Liver (tissue), 9 donors: ENCODE measurements around the gene GRAP2. TPM values are rescaled to one million over a fixed set of nuclear protein-coding genes. Genes with fewer than 3 reads are reported as not detected.
"Not testable (repeated sequence)": the region's sequence is repeated elsewhere in the genome, so short reads cannot be mapped to it uniquely, and the experiment has no call there.

Experiments
- DNase-seq: peaks from one replicate; pipeline ENCODE4 v3.0.0-alpha.2; 2017; ENCODE audit warnings: low spot score
- H3K27ac ChIP-seq, 2 donors: one replicate each; pipeline ENCODE4 v1.7.0; 2013; ENCODE audit warnings: inconsistent platforms in 2 of 2, low read length in 2 of 2, control low read depth in 1 of 2, low read depth in 1 of 2, mild to moderate bottlenecking in 1 of 2
- H3K27me3 ChIP-seq, 4 donors: one replicate each; pipeline versions ENCODE4 v1.6.1 to v1.7.0; 2013; ENCODE audit warnings: low read length in 3 of 4, inconsistent platforms in 1 of 4, mild to moderate bottlenecking in 1 of 4, moderate library complexity in 1 of 4; ENCODE audit not compliant: control insufficient read depth in 4 of 4, insufficient read depth in 4 of 4
- H3K36me3 ChIP-seq, 4 donors: one replicate each; pipeline versions ENCODE4 v1.6.1 to v1.7.0; 2013; ENCODE audit warnings: low read length in 3 of 4, mild to moderate bottlenecking in 3 of 4, low read depth in 1 of 4, moderate library complexity in 1 of 4; ENCODE audit not compliant: control insufficient read depth in 4 of 4, insufficient read depth in 3 of 4
- H3K4me1 ChIP-seq, 4 donors: one replicate each; pipeline versions ENCODE4 v1.6.1 to v1.7.0; 2013; ENCODE audit warnings: low read length in 3 of 4, mild to moderate bottlenecking in 3 of 4, moderate library complexity in 1 of 4; ENCODE audit not compliant: control insufficient read depth in 4 of 4, insufficient read depth in 4 of 4
- H3K4me3 ChIP-seq, 3 donors: one replicate each; pipeline versions ENCODE4 v1.6.1 to v1.7.0; 2013; ENCODE audit warnings: low read length in 3 of 3, control low read depth in 1 of 3, low read depth in 1 of 3, mild to moderate bottlenecking in 1 of 3
- H3K9ac ChIP-seq, 2 donors: one replicate each; pipeline ENCODE4 v1.7.0; 2013; ENCODE audit warnings: low read length in 2 of 2, mild to moderate bottlenecking in 2 of 2, moderate library complexity in 2 of 2, control low read depth in 1 of 2, low read depth in 1 of 2
- H3K9me3 ChIP-seq, 4 donors: one replicate each; pipeline versions ENCODE4 v1.6.1 to v1.7.0; 2013; ENCODE audit warnings: low read length in 3 of 4; ENCODE audit not compliant: control insufficient read depth in 4 of 4
- EGR1 ChIP-seq, 2 donors: IDR thresholded peaks; 2 replicates each; pipeline ENCODE4 v1.6.1; 2016 to 2018; ENCODE audit warnings: antibody characterized with exemption in 2 of 2, low read depth in 2 of 2
- FOXA2 ChIP-seq: IDR thresholded peaks from 2 replicates; pipeline ENCODE4 v1.6.1; 2016; ENCODE audit warnings: antibody characterized with exemption
- HNF4A ChIP-seq, 2 donors: conservative IDR thresholded peaks; 2 replicates each; pipeline ENCODE4 v1.6.1; 2016; ENCODE audit warnings: antibody characterized with exemption in 2 of 2, mild to moderate bottlenecking in 2 of 2
- HNF4G ChIP-seq: IDR thresholded peaks from 2 replicates; pipeline ENCODE4 v1.6.1; 2016; ENCODE audit warnings: antibody characterized with exemption
- JUND ChIP-seq, 2 donors: IDR thresholded peaks; 2 replicates each; pipeline ENCODE4 v1.6.1; 2016; ENCODE audit warnings: antibody characterized with exemption in 2 of 2
- NR2F2 ChIP-seq: IDR thresholded peaks from 2 replicates; pipeline ENCODE4 v1.6.1; 2016; ENCODE audit warnings: antibody characterized with exemption
- RAD21 ChIP-seq, 2 donors: IDR thresholded peaks; 2 replicates each; pipeline ENCODE4 v1.6.1; 2016; ENCODE audit warnings: antibody characterized with exemption in 2 of 2, mild to moderate bottlenecking in 2 of 2
- SP1 ChIP-seq: IDR thresholded peaks from 2 replicates; pipeline ENCODE4 v1.6.1; 2018; ENCODE audit warnings: antibody characterized with exemption, mild to moderate bottlenecking
- TAF1 ChIP-seq: conservative IDR thresholded peaks from 2 replicates; pipeline ENCODE4 v1.6.1; 2016; ENCODE audit warnings: antibody characterized with exemption, mild to moderate bottlenecking
- YY1 ChIP-seq: IDR thresholded peaks from 2 replicates; pipeline ENCODE4 v1.6.1; 2016; ENCODE audit warnings: antibody characterized with exemption, mild to moderate bottlenecking
- WGBS: extraction: QIAGEN DNeasy Blood & Tissue Kit; methylation state at CpG from one replicate; pipeline ENCODE4 v1.1.7; 2013; 5-methylcytosine and 5-hydroxymethylcytosine counted together
- polyA plus RNA-seq, 2 donors: library from polyadenylated mRNA; stranded (reverse) in 1 of 2; unstranded in 1 of 2; fragments of 200-250 nt in 1 of 2; fragments of >200 nt in 1 of 2; fragmentation: Nextera tagmentation in 1 of 2; extraction: Ambion mirVana in 1 of 2; gene quantifications; one replicate each; pipeline versions ENCODE4 v1.2.1 to v1.2.3, GENCODE V29; 2013 to 2015
- total RNA-seq, 2 donors: library from RNA; depleted of rRNA; stranded (reverse); fragments of >200 nt; gene quantifications; one replicate each; pipeline ENCODE4 v1.2.3, GENCODE V29; 2014
- TF ChIP-seq, protein P1 (sequence below): fragments of 150-350 bp; IDR thresholded peaks from 2 replicates; pipeline ENCODE4 v1.5.1; 2017; ENCODE audit warnings: improper control_type of control experiment, low read depth, low read length; ENCODE audit not compliant: missing input control
- TF ChIP-seq, protein P2 (sequence below): IDR thresholded peaks from 2 replicates; pipeline ENCODE4 v1.6.1; 2016; ENCODE audit warnings: antibody characterized with exemption
- TF ChIP-seq, protein P3 (sequence below): IDR thresholded peaks from 2 replicates; pipeline ENCODE4 v1.6.1; 2016; ENCODE audit warnings: antibody characterized with exemption
- donor health status: healthy.
- donor health status: healthy.
- donor health status: healthy.
- donor health status: healthy.
- donor health status: healthy.

GRAP2 gene
- total and polyA plus RNA-seq, 4 donors: 0.22 to 38.2 (median 0.78) TPM

DNA sequence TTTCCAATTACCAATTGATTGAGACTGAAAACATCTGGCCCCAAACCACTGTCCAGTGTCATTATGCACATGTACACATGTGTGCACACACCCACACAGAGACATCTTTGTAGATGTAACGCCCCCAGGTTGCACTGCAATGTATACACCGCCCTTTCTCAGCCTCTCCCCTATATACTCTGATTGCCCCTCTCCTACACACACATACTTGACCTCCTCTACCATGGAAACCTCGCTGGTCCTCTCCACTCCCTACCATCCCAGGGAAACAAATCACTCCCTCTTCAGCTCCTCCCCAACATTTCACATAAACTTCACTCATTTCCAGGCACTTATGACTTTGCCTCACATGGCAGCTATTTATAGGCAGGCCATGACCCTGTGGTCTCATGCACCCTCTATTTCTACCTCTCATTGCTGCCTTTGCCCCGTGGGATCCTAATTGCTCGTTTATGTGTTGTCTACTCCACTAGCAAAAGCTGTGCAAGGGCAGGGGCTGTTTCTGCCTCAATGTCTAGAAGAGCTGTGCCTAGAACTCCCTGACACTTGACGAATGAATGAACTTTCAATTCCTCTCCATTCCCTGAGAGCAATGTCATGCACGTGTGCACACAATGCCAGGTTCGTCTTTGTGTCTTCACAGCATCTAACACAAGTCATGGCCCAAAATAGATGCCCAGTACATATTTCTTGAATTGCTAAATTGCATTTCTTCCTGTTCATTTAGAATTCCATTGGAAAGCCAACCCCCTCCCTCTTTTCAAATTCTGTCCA lies 49.3 kb downstream of the GRAP2 start:
- Histone ChIP-seq H3K4me3 (no peak overlapping the region), H3K9ac (no peak overlapping the region), H3K36me3 (no peaks in the 10 kb centered on the region), H3K27me3 (no peaks in the 10 kb centered on the region), H3K9me3 (no peaks in the 10 kb centered on the region), H3K4me1 (peaks cover 0 to 4% (median 0%) of the 10 kb centered on the region in 4 donors), H3K27ac (no peak overlapping the region)
- WGBS: 86% methylated on average over 8 of the region's 8 CpGs
- no peak for DNase-seq
- no peak for TF ChIP-seq YY1
- no peak for TF ChIP-seq HNF4G

DNA sequence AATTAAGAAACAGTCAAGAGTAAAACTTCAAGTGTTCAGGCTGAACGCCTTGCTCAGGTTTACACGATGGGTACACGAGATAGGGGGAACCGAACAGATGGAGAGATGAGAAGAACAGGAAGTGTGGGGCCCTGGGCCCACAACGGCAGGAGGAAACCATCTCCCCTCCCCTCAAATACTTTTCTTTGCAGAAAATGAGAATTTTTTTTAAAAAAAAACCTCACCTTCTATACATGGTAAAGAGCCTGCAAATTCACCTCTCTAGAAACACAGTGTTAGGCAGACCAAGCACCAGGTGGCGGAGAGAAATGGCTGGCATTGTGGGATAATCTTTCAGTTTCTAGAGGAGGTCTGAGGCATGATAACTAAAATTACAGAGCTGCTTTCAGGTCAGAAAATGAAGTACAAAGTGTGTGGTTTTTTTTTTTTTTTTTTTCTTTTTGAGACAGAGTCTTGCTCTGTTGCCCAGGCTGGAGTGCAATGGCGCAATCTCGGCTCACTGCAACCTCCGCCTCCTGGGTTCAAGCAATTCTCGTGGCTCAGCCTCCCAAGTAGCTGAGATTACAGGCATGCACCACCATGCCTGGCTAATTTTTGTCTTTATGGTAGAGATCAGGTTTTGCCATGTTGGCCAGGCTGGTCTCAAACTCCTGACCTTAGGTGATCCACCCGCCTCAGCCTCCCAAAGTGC lies 50.9 kb downstream of the GRAP2 start:
- not testable (repeated sequence) for H3K9me3 ChIP-seq, H3K9ac ChIP-seq, H3K36me3 ChIP-seq, DNase-seq, H3K27me3 ChIP-seq, H3K27ac ChIP-seq, H3K4me1 ChIP-seq, H3K4me3 ChIP-seq
- 82% methylated on average over 11 of the region's 11 CpGs for WGBS

DNA sequence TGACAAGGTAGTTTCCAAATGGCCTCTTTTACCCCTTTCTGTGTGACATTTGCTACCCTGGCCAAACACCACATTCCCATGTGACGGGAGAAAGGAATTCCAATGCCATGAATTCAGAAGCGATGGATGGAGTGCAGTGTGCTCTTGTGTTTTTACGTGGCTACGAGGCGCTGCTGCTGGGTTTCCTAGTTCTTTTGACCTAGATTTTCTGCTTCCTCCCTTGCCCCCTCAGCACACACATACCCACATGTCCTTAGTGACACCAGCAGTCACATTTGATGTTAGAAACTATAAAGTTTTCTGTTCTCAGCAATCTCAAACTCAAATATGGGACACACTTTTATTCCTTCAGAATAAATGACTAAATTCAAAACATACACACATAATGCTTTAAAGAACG lies 51.5 kb downstream of the GRAP2 start:
- Histone ChIP-seq H3K9me3 (no peaks in the 10 kb centered on the region), H3K36me3 (no peaks in the 10 kb centered on the region), H3K27me3 (no peaks in the 10 kb centered on the region), H3K27ac (no peak overlapping the region), H3K9ac (no peak overlapping the region), H3K4me3 (no peak overlapping the region), H3K4me1 (no peaks in the 10 kb centered on the region)
- WGBS: 90% methylated on average over 6 of the region's 6 CpGs
- TF ChIP-seq TAF1 (no peak), EGR1 (IDR thresholded peaks at IDR 0.05; ENCODE audit: low read depth in 2 of 2) (no peak), FOXA2 (no peak), RAD21 (IDR thresholded peaks at IDR 0.05) (no peak), JUND (IDR thresholded peaks at IDR 0.05) (no peak)
- TF ChIP-seq, protein P1, sequence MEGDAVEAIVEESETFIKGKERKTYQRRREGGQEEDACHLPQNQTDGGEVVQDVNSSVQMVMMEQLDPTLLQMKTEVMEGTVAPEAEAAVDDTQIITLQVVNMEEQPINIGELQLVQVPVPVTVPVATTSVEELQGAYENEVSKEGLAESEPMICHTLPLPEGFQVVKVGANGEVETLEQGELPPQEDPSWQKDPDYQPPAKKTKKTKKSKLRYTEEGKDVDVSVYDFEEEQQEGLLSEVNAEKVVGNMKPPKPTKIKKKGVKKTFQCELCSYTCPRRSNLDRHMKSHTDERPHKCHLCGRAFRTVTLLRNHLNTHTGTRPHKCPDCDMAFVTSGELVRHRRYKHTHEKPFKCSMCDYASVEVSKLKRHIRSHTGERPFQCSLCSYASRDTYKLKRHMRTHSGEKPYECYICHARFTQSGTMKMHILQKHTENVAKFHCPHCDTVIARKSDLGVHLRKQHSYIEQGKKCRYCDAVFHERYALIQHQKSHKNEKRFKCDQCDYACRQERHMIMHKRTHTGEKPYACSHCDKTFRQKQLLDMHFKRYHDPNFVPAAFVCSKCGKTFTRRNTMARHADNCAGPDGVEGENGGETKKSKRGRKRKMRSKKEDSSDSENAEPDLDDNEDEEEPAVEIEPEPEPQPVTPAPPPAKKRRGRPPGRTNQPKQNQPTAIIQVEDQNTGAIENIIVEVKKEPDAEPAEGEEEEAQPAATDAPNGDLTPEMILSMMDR: no peak
- TF ChIP-seq, protein P2, sequence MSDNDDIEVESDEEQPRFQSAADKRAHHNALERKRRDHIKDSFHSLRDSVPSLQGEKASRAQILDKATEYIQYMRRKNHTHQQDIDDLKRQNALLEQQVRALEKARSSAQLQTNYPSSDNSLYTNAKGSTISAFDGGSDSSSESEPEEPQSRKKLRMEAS: no peak
- DNase-seq: no peak

DNA sequence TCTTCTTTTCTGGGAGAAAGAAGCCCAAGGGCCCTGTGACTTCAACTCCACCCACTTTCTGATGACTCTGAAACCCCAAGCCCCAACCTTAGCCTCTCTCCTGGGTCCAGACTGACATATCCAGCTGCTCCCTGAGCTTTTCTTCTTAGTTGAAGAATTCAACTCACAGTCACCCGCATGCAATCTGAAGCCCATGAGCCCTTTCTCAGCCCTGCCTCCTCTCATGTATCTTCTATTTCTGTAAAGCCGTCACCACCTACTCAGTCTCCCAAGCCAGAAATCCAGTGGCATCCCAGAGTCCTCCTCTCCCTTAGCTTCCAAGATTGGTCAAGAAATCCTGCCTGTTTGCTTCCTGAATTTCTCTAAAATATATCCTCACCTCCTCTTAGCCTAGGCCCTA lies 52.2 kb downstream of the GRAP2 start:
- H3K27ac ChIP-seq: no peak overlapping the region
- no peak overlapping the region for H3K4me3 ChIP-seq
- H3K9me3 ChIP-seq: no peaks in the 10 kb centered on the region
- H3K9ac ChIP-seq: no peak overlapping the region
- no peaks in the 10 kb centered on the region for H3K36me3 ChIP-seq
- 97% methylated on average over 2 of the region's 2 CpGs for WGBS
- H3K4me1 ChIP-seq: no peaks in the 10 kb centered on the region
- no peaks in the 10 kb centered on the region for H3K27me3 ChIP-seq
- TF ChIP-seq, protein P2: no peak
- TF ChIP-seq, protein P3, sequence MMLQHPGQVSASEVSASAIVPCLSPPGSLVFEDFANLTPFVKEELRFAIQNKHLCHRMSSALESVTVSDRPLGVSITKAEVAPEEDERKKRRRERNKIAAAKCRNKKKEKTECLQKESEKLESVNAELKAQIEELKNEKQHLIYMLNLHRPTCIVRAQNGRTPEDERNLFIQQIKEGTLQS: no peak
- TF ChIP-seq HNF4A (conservative IDR thresholded peaks at IDR 0.05) (no peak), JUND (IDR thresholded peaks at IDR 0.05) (no peak), HNF4G (no peak), NR2F2 (no peak), SP1 (no peak), YY1 (no peak)
- no peak for DNase-seq
